Left renal pelvis (tissue), 4 donors: ENCODE measurements around the gene CPSF7. TPM values are rescaled to one million over a fixed set of nuclear protein-coding genes. Genes with fewer than 3 reads are reported as not detected.

ENCODE experiments used
- DNase-seq, 4 donors: peaks; one replicate each; pipeline ENCODE4 v3.0.0-alpha.2; 2013; ENCODE audit warnings: low read depth in 4 of 4, low spot score in 3 of 4
- polyA plus RNA-seq, 4 donors: library from polyadenylated mRNA; unstranded; fragments of 120-200 nt; gene quantifications; one replicate each; pipeline ENCODE4 v1.2.1, GENCODE V29; 2013; ENCODE audit not compliant: insufficient read length in 4 of 4

CPSF7 gene
- polyA plus RNA-seq, 4 donors: 101 to 119 (median 104) TPM

DNA sequence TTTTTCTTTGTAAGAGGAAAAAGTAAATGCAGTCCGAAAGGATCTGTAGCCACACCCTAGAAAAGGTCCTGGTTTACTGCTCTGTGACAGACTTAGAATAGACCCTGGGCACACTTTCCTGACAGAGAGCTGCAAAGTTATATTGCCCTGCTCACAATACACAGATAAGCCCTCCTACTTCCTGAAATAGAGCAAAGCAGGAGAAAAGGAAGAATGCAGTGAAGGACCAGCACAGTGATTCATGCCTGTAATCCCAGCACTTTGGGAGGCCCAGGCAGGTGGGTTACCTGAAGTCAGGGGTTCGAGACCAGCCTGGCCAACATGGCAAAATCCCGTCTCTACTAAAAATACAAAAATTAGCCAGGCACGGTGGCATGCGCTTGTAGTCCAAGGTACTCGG is 70.3 kb downstream of the CPSF7 start:
- DNase-seq: no peak

DNA sequence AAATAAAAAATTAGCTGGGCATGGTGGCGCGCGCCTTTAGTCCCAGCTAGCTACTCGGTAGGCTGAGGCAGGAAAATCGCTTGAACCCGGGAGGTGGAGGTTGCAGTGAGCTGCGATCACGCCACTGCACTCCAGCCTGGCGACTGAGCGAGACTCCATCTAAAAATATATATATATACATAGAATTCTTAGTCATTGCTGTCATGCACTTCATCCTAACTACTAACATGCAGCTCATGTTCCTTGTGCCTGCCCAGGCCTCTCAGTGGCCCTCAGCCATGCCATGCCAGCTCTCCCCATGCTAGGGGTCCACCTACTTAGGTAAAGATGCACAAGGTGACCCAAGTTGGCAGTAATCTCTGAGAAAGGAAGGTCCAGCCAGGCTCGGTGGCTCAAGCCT is 71.2 kb downstream of the CPSF7 start:
- no peak for DNase-seq

DNA sequence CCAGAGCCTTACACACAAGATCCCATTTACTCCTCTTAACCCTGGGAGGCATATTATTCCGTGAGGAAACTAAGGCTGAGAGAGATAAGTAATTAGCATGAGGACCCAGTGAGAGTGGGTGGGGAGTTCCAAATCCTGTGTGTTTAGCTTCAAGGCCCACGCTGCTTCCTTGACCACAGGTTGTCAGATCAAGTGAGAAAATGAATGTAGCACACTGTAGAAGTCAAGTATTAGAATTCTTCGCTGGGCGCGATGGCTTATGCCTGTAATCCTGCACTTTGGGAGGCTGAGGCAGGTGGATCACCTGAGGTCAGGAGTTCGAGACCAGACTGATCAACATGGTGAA is 71.9 kb downstream of the CPSF7 start:
- no peak for DNase-seq

DNA sequence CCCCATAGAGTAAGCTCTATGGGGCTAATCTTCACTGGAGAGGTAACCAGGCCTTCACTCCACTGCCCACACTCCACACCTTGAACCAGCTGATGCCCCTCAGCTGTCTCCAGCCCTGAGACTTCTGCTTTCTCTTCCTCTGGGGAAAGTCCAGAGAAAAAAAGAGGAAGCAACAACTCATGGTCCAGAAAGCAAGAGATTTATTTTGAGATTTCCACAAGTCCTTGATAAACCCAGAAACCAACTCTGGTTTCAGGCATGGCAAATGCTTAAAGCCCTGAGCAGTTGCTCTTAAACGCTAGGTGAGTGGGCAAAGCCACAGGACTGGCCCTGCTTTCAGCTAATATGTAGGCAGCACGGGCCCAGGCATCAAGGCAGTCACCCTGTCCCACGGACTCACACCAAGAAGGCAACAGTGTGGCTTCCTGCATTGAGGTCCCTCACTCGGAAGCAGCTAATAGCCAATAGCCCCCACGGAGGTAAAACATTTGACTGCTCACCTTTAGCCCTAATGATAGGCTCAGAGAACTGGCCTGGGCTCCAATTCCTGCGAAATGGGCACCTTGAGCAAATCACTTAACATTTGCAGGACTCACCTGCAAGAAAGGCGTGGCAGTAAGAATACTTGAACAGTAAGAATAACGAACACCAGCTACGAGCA is 72.4 kb downstream of the CPSF7 start:
- no peak for DNase-seq

DNA sequence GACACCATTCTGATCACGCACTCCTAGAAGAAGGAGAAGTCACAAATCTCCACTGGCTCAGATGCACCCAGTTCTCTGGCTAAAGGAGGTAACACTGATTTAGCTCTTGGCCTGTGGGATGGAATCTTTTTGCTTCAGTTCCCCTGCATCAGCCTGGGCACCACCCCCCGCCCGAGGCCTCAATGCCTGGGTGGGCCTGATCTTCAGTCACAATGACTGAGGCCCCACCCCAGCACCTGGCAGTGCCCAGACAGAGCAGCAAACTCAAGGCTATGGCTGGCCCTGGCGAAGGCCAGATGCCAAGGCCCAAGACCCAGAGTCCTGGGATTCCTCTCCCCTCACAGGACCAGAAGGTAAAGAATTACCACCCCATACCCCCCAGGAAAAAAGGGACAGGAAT is 73.1 kb downstream of the CPSF7 start:
- DNase-seq: no peak

DNA sequence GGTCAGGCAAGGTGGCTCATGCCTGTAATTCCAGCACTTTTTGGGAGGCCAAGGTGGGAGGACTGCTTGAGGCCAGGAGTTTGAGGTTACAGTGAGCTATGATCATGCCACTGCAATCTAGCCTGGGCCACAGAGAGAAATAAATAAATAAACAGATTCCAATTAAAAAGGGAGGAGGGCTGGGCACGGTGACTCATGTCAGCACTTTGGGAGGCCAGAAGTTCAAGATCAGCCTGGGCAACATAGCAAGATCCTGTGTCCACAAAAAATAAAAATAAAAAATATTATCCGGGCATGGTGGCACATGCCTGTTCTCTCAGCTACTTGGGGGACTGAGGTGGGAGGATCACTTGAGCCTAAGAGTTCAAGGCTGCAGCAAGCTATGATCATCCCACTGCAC is 75.6 kb downstream of the CPSF7 start:
- no peak for DNase-seq

DNA sequence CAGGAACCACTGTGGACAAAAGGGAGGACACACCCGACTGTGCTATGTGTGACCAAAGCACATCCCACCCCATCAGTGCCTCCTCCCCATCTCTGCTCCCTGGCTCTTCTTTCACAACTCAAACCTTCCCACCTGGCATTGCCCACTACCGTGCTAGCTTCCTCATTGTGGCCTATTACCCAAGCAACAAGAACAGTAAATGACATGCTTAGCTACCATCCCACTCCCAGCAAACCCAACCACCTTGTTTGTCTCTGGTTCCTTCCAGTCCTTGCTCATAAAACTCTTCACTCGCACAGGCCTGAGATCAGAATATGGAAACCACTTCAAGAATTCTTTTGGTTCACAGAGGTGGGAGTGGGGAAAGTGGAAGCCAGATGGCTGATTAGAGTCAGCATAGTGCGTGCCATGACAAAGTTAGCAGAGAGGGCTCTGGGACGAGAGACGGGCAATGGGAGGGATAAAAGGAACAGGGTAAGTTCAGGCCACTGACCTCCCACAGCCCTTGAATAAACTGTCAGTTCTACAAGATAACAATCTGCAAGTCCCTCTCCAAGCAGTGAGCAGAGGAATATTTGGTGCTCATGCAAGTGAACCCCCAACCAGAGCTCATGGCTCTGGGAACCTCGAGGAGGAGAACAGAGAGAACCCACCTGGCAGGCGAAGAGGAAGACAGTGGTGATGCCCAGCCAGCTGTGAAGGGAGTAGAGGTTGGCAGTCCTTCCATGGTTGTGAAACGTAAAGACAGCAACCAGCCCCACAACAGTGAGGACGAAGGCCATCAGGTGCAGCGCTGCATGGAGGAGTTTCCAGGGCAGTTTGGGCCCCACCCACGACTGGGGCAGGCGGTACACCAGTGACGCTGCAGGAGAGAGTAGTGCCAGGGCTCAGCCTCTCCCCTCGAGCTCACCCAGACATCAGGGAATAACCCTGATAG is 76.4 kb downstream of the CPSF7 start:
- DNase-seq: no peak

Other genes with a start within 250 kb of the CPSF7 start
- gene PGA3, start 226.5 kb downstream of the CPSF7 start, polyA plus RNA-seq: 1 to 10 TPM in 1 of 4 donors, under 1 TPM in 2, not detected in 1; 0.29 to 1.3 (median 0.32) TPM
- 1 to 10 TPM in 1 of 4 donors, under 1 TPM in 2, not detected in 1; 0.86 to 1.9 (median 0.90) TPM for gene PGA4, start 207.6 kb downstream of the CPSF7 start, polyA plus RNA-seq
- gene PGA5, start 188.8 kb downstream of the CPSF7 start, polyA plus RNA-seq: 1 to 10 TPM in 1 of 4 donors, under 1 TPM in 3; 0.11 to 1.0 (median 0.32) TPM
- 1 to 10 TPM; 1.5 to 4.1 (median 2.9) TPM for gene VWCE, start 134.7 kb downstream of the CPSF7 start, polyA plus RNA-seq
- 100 to 1,000 TPM; 160 to 225 (median 204) TPM for gene DDB1, start 96.9 kb downstream of the CPSF7 start, polyA plus RNA-seq
- 10 to 100 TPM; 28.0 to 63.9 (median 48.7) TPM for gene TKFC, start 96.7 kb downstream of the CPSF7 start, polyA plus RNA-seq
- gene CYB561A3, start 68.1 kb downstream of the CPSF7 start, polyA plus RNA-seq: 10 to 100 TPM; 26.6 to 32.9 (median 28.6) TPM
- gene TMEM138, start 67.6 kb downstream of the CPSF7 start, polyA plus RNA-seq: 10 to 100 TPM; 39.4 to 50.7 (median 46.1) TPM
- gene TMEM216, start 37.4 kb downstream of the CPSF7 start, polyA plus RNA-seq: 10 to 100 TPM; 32.9 to 36.3 (median 35.3) TPM
- gene SDHAF2, start 149 bp upstream of the CPSF7 start, polyA plus RNA-seq: 10 to 100 TPM; 44.6 to 60.7 (median 45.9) TPM
- 1 to 10 TPM; 1.2 to 3.0 (median 1.5) TPM for gene LRRC10B, start 78.8 kb upstream of the CPSF7 start, polyA plus RNA-seq
- gene SYT7, start 151.1 kb upstream of the CPSF7 start, polyA plus RNA-seq: 1 to 10 TPM; 1.2 to 7.3 (median 5.7) TPM